Upper lobe of right lung (tissue), 1 donor: ENCODE measurements around the gene ATP13A3. TPM values are rescaled to one million over a fixed set of nuclear protein-coding genes. Genes with fewer than 3 reads are reported as not detected.

Experiments
- ATAC-seq: fragments of 200-7000 bp; cut with Tn5 transposase; one replicate; pipeline ENCODE4 v1.9.1; 2020; ENCODE audit warnings: mild to moderate bottlenecking, moderate library complexity
- DNase-seq: peaks from one replicate; pipeline ENCODE4 v3.0.0-alpha.2; 2020
- H3K27ac ChIP-seq: fragments of 200-600 bp; one replicate; pipeline ENCODE4 v1.8.0; 2022
- H3K27me3 ChIP-seq: fragments of 200-600 bp; one replicate; pipeline ENCODE4 v1.8.0; 2022; ENCODE audit warnings: mild to moderate bottlenecking
- H3K36me3 ChIP-seq: fragments of 200-600 bp; one replicate; pipeline ENCODE4 v1.8.0; 2022
- H3K4me1 ChIP-seq: fragments of 200-600 bp; one replicate; pipeline ENCODE4 v1.8.0; 2022
- H3K4me3 ChIP-seq: fragments of 200-600 bp; one replicate; pipeline ENCODE4 v1.8.0; 2022; ENCODE audit warnings: mild to moderate bottlenecking
- H3K9me3 ChIP-seq: fragments of 200-600 bp; one replicate; pipeline ENCODE4 v1.8.0; 2022
- intact Hi-C: fragments of 100-400 bp; cut with DNase I; formaldehyde crosslinking; loops from one replicate; pipeline ENCODE4 v1.11.0; 2022
- total RNA-seq: library from RNA; stranded (reverse); fragmentation: NEBNext Ultra II Directional; extraction: Animal tissue kit (Norgen Biotek cat#: 25700); gene quantifications from one replicate; pipeline ENCODE4 v1.2.1, GENCODE V29; 2021
- TF ChIP-seq, protein P1 (sequence below): fragments of 200-600 bp; IDR thresholded peaks from one replicate; pipeline ENCODE4 v1.8.0; 2022; ENCODE audit warnings: antibody characterized with exemption
- donor health status: DM: no; HTN: yes; CAD: no; lungs with severe emphysema.

The ATP13A3 gene
- total RNA-seq, 1 donor from 2014 or later, result 101 TPM

DNA sequence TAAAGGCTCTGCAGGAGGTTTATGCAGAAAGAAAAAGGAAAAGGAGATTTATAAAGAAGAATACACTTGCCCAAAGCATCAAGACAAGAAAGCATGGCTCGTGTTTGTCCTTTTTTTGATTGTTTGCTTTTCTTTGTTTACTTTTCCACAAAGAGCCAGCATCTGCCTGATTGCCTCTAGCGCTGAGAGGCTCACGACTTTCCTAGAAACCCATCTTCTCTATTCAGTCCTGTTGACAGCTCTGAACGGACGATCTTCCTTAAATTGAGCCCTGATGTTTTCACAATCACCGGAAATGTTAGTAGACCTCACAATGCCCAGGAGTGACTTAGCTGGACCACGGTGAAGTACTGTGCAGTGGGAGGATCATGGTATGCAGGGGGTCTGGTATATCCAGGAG lies 100.2 kb downstream of the ATP13A3 start:
- H3K9me3 ChIP-seq, result peaks cover 8% of the 10 kb centered on the region
- no peaks in the 10 kb centered on the region for H3K36me3 ChIP-seq
- no peak for DNase-seq
- TF ChIP-seq, protein P1, sequence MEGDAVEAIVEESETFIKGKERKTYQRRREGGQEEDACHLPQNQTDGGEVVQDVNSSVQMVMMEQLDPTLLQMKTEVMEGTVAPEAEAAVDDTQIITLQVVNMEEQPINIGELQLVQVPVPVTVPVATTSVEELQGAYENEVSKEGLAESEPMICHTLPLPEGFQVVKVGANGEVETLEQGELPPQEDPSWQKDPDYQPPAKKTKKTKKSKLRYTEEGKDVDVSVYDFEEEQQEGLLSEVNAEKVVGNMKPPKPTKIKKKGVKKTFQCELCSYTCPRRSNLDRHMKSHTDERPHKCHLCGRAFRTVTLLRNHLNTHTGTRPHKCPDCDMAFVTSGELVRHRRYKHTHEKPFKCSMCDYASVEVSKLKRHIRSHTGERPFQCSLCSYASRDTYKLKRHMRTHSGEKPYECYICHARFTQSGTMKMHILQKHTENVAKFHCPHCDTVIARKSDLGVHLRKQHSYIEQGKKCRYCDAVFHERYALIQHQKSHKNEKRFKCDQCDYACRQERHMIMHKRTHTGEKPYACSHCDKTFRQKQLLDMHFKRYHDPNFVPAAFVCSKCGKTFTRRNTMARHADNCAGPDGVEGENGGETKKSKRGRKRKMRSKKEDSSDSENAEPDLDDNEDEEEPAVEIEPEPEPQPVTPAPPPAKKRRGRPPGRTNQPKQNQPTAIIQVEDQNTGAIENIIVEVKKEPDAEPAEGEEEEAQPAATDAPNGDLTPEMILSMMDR, result no peak
- no peaks in the 10 kb centered on the region for H3K27me3 ChIP-seq
- no peaks in the 10 kb centered on the region for H3K4me1 ChIP-seq
- H3K27ac ChIP-seq, result no peak overlapping the region
- no peak for ATAC-seq
- intact Hi-C loops, result no loop called here
- H3K4me3 ChIP-seq, result no peak overlapping the region

DNA sequence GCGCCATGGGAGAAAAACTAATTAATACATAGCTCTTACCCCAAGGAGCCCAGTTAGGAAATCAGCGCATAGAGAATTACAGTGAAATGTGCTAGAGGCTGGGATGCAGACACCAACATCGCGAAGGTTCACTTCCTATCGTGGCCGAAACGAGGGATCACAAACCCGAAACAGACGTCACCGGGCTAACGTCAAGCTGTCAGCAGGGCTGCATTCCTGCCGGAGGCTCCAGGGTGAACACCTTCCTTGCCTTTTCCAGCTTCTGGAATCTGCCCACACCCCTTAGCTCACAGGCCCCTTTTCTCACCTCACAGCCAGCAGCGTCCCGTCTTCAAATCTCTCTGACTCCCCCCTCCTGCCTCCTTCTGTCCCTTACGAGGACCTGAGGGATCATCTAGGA lies 100.7 kb downstream of the ATP13A3 start:
- Histone ChIP-seq H3K4me1 (no peaks in the 10 kb centered on the region), H3K36me3 (no peaks in the 10 kb centered on the region), H3K4me3 (no peak overlapping the region), H3K27me3 (peaks cover 3% of the 10 kb centered on the region), H3K27ac (no peak overlapping the region), H3K9me3 (peaks cover 6% of the 10 kb centered on the region)
- intact Hi-C loops, result no loop called here
- no peak for DNase-seq
- no peak for ATAC-seq
- TF ChIP-seq, protein P1, result no peak

DNA sequence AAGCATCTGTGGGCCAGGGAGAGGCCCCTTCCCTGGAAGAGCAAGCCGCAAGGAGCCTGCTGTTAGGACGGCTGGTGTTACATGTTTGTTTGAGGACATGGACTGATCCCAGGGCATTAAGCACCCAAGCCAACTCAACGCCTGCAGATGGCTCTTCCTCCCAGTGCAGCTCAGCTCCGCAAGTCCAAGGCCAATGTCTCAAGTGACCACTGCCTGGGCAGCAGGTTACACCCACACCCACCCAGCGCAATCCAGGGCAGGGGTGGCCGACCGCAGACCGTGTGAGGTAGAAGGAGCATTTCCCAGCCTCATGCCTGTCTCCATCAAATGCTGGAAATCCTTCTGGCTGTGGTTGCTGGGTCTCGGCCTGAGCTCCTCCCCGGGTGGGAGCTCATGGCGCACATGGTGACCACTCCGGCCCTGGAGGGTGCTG lies 102.2 kb downstream of the ATP13A3 start:
- Histone ChIP-seq H3K9me3 (no peaks in the 10 kb centered on the region), H3K27ac (no peak overlapping the region), H3K4me3 (no peak overlapping the region), H3K4me1 (no peaks in the 10 kb centered on the region), H3K27me3 (peaks cover 11% of the 10 kb centered on the region), H3K36me3 (no peaks in the 10 kb centered on the region)
- TF ChIP-seq, protein P1, result no peak
- intact Hi-C loops, result no loop called here
- ATAC-seq (no peak), DNase-seq (peak; percentile 40)

DNA sequence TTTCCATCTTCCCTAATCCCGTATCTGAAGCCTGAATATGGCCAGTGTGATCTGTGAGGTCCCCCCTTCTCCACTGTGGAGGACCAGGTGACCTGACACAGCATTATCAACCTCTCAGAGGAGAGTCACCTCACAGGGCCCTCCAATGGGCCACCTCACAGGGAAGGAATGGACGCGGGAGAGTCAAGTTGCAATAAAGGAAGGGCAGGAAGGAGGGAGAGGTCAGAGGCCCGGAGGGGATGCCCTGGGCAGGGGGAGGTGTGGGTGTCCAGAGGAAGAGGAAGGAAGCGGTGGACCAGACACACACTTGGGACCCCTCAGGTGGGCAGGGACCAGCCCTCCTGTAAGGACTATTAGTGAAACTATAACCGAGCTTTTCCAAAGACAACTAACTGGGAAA lies 102.6 kb downstream of the ATP13A3 start:
- DNase-seq, result no peak
- Histone ChIP-seq H3K27ac (no peak overlapping the region), H3K4me1 (no peaks in the 10 kb centered on the region), H3K9me3 (no peaks in the 10 kb centered on the region), H3K4me3 (no peak overlapping the region), H3K27me3 (peaks cover 11% of the 10 kb centered on the region), H3K36me3 (no peaks in the 10 kb centered on the region)
- no peak for ATAC-seq
- TF ChIP-seq, protein P1, result no peak
- intact Hi-C loops, result no loop called here

DNA sequence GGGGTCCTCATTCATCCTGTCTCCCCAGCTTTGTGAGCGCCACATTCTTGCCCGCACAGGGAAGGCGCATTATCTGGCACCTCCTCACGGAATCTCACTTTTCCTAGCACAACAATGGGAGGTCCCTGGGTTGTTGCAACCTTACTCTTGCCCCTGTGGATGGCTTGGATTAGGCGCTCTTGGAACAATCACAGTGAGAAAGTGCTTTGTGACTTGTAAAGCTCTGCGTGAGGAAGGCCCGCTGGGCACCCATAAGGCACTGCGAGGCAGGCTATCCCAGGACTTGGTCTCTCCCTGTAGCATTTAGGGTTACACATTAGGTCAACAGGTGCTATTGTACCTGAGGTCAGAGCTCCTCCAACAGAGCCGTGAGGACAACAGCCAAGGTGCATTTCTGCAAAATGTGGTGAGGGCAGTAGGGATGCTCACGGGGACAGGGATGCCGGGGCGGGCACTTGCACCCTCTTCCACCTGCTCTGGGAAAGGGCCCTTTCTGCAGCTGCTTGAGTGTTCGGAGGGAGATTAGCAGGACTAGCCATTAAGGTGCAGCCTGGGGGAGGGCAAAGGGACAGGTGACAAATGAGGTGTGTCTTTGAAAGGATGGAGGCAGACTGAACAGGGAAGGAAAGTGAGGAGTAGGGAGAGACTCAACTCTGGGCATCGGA lies 103.4 kb downstream of the ATP13A3 start:
- no peak overlapping the region for H3K27ac ChIP-seq
- no peaks in the 10 kb centered on the region for H3K4me1 ChIP-seq
- intact Hi-C loops, result no loop called here
- TF ChIP-seq, protein P1, result no peak
- no peaks in the 10 kb centered on the region for H3K36me3 ChIP-seq
- H3K9me3 ChIP-seq, result no peaks in the 10 kb centered on the region
- DNase-seq (no peak), ATAC-seq (no peak)
- no peak overlapping the region for H3K4me3 ChIP-seq
- peaks cover 11% of the 10 kb centered on the region for H3K27me3 ChIP-seq

DNA sequence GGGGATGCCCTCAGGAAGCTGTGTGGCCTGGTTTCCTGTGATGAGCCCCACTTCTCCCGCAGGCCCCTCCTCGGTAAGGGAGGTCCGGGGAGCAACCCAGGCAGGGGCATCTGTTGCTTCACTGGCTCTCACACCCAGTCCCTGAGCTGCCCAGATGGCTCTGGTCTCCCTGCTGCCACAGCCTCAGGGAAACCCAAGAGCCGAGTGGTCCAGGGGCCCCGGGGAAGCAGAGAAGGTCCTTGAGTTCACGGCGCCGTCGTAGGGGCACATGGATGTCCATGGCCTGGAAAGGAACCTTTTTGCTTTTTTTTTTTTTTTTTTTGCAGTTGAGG lies 103.9 kb downstream of the ATP13A3 start:
- ATAC-seq, result no peak
- H3K27ac ChIP-seq, result no peak overlapping the region
- intact Hi-C loops, result no loop called here
- no peaks in the 10 kb centered on the region for H3K9me3 ChIP-seq
- H3K4me3 ChIP-seq, result no peak overlapping the region
- peaks cover 11% of the 10 kb centered on the region for H3K27me3 ChIP-seq
- H3K4me1 ChIP-seq, result no peaks in the 10 kb centered on the region
- DNase-seq, result peak; percentile 54
- TF ChIP-seq, protein P1, result no peak
- no peaks in the 10 kb centered on the region for H3K36me3 ChIP-seq
